ENCODE results near the gene FILIP1.
"Not testable (repeated sequence)": the region's sequence is repeated elsewhere in the genome, so short reads cannot be mapped to it uniquely, and the experiment has no call there.

Gene FILIP1

DNA sequence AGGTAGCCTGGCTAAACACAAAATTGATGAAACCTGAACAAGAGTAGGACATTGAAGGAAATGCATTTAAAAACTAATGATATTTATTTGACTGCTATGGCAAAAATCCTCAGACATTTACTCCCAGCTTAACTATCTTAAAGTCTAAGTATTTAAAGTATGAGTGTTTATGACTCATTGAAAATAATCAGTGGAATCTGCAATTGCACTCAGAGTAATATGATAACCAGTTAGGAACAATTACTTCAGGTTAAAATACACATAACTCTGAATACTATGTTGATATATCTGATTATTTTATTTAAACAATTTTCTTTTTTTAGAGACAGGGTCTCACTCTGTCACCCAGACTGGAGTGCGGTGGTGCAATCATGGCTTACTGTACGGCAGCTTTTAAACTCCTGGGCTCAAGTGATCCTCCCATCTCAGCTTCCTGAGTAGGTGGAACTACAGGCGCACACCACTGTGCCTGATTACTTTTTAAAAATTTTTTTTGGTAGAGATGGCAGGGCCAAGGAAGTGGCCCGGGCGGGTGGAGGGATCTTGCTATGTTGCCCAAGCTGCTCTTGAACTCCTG is 43.9 kb downstream of the FILIP1 start:
- no peak for DNase-seq (ENCODE audit: low read depth)

DNA sequence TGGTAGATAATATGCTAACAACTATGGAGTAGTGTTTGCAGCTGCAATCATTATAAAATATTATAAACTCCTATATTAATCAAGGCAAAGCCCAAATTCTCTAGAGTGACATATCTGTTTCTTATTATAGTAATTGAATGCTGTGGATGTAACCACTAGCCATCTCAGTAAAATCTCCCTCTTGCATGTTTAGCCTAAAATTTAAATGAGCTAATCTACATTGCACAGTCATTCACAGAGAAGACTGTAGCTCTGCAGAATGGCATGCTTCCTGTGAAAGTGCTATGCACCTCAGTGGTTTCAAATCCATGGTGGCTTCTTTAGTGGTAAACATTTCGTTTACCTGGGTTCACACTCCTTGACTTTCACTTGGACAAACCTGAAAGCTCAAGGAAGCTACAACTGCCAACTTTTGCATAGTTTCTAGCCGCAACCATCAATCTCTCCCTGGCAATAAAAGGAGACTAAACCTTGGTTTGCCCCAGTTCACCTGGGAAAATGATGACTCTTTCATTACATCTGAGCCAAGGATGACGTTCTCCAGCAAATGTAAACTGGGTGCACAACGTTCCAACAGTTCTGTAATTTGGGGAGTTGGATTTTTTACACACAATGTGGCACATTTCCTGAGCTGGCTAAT is 47.2 kb downstream of the FILIP1 start:
- no peak for DNase-seq (ENCODE audit: low read depth)

DNA sequence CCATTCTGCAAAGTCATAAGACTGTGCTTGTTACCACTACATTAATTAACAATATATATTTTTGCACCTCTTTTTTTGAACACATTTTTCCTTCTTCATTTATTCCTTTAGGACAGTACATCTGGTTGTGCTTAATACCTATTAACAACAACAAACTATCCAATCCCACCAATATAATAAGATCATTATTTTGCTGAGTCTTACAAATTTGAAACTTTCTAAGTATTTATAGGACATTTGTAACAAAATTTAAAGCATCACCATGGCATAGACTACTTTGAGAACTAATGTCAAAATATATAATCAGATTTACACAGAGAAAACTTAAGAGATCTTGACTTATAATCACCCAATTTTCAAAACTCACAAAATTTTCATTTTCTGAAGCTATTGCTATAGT is 47.9 kb downstream of the FILIP1 start:
- DNase-seq (ENCODE audit: low read depth), result no peak

DNA sequence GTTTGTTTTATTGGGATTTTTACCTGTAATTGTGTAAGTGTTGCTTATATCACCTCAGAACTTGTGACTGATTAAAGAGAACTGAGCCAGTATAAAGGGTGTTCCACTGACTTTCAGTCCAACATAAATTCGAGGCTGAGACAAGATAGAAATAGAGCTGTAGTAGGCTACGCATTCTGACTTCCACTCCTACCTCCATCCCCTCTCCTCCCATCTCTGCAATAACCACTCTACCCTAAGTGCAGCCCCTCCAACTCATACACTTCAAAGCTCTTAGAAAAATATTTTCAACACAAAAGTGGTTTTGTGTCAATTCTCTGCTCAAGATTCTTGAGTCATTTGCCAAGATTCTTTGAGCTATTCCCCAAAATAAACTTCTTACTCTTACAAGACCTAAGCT is 48.7 kb downstream of the FILIP1 start:
- no peak for DNase-seq (ENCODE audit: low read depth)

DNA sequence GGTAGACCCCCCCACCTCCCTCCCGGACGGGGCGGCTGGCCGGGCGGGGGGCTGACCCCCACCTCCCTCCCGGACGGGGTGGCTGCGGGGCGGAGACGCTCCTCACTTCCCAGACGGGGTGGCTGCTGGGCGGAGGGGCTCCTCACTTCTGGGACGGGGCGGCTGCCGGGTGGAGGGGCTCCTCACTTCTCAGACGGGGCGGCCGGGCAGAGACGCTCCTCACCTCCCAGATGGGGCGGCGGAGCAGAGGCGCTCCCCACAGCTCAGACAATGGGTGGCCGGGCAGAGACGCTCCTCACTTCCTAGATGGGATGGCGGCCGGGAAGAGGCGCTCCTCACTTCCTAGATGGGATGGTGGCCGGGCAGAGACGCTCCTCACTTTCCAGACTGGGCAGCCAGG is 51.7 kb downstream of the FILIP1 start:
- DNase-seq (ENCODE audit: low read depth), result not testable (repeated sequence)

DNA sequence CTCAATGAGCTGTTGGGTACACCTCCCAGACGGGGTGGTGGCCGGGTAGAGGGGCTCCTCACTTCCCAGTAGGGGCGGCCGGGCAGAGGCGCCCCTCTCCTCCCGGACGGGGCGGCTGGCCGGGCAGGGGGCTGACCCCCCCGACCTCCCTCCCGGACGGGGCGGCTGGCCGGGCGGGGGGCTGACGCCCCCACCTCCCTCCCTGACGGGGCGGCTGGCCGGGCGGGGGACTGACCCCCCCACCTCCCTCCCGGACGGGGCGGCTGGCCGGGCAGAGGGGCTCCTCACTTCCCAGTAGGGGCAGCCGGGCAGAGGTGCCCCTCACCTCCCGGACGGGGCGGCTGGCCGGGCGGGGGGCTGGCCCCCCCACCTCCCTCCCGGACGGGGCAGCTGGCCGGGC is 52.1 kb downstream of the FILIP1 start:
- not testable (repeated sequence) for DNase-seq (ENCODE audit: low read depth)

DNA sequence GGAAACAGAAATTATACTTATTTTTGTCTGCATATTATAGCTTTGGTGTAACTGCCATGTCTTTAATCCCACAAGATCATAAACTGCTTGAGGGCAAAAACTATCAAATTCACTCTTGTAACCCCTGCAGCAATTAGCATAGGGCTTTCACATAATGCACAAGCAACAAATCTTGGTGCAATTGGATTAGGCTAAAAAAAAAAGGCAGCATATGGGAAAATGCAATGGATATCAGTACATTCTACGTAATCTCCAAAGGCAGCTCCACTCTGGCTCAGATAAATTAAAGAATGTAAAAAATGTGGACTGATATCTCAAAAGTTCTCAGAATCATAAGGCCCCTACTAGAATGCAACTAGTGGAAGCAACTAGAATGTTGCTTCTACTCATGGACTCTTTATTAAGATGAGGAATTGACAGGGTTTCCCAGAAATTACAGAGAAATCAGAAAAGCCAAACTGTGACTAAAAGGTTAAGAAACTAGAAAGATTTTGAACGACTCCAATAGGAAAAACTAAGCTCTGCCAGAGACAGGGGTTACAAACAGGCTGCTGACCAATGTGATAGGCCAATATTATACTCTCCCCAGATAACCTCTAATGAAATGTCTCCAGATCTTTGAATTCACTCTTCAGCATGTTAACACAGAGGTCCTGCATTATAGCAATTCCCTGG is 55.0 kb downstream of the FILIP1 start:
- DNase-seq (ENCODE audit: low read depth), result no peak

DNA sequence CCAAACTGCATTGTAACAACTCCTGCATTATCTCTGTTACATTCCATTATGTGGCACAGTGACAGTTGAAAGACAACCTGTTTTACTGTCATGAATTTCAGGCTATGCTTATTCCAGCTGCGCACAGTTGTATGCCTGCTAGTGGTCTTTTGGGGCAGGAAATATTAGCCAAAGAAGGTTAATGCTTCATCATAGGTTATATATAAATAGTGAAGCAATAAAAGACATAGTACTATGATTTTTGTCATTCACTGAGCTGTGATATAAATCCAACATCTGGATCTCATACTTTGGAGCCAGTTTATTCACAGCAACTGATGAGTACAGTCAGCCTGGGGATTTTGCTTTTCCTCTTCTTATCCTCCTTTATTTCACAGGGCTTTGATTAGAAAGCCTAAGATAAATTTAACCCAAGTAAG is 55.6 kb downstream of the FILIP1 start:
- no peak for DNase-seq (ENCODE audit: low read depth)

DNA sequence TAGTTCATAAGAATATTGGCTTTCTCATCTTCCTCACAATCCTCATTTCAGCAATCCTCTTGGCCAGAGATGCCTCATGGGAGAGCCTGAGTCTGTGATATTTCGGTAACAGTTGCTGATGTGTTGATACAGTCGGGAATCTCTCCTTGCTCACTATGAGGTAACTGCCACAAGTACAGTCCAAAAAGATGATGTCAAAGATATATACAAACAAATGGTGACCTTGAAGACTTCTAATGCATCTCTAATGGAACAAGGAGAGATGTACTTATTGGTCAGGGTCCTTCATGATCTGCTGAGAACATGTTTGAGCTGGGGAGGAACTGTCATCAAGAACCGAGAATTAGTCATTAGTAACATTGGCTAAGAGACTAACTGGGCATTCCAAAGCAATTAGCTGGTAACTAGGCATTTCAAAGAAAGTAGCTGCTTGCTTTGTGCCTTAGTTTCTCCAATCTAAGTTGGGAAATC is 56.1 kb downstream of the FILIP1 start:
- no peak for DNase-seq (ENCODE audit: low read depth)

DNA sequence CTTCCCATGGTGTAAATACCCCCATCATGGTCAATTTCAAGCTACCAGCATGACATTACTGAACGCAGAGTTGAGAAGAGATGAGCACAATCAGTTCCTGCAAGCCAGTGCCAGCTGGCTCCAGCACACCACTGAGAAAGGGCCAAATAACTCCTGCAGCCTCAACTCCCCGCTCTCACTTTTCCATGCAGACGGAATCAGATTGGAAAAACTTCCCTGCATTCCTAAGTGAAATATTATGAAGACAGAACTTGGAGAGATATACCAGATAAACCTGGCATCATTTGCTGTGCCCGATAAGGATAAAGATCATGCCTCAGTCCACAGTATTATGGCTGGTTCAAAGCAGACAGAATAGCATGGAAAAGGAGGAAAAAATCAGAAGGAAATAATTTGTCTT is 56.7 kb downstream of the FILIP1 start:
- no peak for DNase-seq (ENCODE audit: low read depth)

DNA sequence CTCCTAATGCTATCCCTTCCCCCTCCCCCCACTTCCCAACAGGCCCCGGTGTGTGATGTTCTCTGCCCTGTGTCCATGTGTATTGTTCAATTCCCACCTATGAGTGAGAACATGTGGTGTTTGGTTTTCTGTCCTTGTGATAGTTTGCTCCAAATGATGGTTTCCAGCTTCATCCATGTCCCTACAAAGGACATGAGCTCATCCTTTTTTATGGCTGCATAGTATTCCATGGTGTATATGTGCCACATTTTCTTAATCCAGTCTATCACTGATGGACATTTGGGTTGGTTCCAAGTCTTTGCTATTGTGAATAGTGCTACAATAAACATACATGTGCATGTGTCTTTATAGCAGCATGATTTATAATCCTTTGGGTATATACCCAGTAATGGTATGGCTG is 60.8 kb downstream of the FILIP1 start:
- DNase-seq (ENCODE audit: low read depth), result not testable (repeated sequence)

DNA sequence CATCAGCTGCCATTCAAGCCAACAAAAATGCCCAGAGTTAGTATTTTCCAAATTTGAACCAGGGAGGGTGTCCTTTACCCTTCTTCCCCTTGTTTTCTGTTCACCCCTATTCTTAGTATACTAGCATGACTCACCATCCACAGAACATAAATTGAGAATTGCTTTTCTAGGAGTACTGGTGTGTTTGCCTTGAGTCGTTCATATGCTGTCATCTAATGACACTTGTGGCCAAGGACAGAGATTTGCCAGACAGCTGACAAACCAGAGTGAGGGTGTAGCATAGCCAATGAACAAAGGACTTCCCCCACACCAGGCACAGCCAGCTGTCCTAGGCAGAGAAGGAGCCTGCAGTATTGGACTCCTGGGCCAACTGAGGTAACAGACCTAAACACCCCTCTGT is 62.2 kb downstream of the FILIP1 start:
- DNase-seq (ENCODE audit: low read depth), result no peak

DNA sequence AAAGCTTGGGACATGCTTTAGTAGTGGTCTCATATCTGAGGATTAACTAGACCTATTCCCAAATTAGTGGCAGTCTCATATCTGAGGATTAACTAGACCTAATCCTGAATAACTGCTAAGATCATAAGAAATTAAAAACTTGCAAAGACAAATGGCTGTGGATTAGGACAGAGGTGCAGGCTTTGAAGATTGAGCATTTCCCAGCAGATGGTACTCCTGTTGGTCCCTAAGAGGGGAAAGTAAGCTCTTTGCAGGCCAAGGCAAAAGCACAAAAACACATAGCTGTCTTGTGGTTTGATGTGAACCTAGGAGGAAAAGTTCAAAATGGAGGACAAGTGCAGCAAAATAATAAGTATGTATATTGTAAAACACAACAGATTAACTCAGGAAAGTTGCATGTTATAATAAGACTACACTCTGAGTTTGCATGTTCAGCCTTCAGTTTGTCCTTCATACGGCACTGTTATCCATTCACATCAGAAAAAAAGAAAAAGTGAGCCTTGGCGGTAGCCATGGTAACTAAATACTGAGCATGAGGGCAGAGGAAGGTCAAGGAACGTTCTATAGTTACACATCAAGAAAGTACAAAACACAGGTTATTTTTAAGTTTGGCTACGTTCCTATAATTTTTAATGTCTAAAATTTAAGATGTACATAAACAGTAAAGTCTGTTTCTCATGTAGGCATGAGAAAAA is 62.8 kb downstream of the FILIP1 start:
- no peak for DNase-seq (ENCODE audit: low read depth)

DNA sequence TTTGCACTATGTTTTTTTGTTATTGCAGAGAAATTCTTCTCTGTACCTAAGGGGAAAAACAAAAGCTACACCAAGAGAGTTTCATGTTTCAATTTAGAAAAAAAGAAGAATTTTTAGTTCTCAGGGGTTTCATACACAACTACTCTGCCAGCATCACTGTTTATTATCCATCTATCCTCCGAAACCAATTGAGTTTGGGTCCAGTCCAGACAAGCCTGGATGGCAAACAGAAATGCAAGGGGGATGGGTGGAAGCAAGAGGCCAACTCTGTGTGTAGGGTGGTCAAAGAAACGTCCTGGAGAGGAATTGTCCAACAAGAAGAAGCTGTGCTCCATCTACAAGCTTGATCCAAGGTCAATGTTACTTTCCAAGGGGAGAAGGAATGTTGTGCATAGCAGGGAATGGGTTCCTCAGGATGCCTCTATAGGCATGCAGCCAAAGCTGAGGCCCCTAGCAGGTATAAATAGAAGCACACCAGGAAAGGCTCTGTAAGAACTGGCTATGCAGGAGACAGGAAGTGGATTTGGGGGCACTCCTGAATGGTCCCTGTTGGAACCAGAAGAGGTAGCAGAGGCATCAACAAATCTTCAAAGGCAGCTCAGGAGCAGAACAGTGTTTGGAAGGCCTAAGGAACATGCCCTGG is 64.4 kb downstream of the FILIP1 start:
- DNase-seq (ENCODE audit: low read depth), result no peak

DNA sequence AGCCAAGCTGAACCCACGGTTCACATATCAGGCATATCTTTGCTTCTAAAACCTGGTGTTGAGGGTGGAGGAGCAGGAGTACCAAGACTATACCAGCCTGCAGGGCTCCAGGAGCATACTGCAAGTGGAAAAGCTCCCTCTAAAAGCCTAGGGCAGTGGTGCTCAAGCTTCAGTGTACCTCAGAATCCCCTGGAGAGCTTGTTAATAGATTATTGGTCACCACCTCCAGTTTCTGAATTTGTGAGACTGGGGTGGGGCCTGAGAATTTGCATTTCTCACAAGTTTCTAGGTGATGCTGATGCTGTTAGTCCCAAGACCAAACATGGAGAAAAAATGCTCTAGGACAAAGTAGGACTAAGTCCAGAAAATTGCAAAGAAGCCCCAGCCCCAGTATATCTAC is 65.4 kb downstream of the FILIP1 start:
- DNase-seq (ENCODE audit: low read depth), result no peak

DNA sequence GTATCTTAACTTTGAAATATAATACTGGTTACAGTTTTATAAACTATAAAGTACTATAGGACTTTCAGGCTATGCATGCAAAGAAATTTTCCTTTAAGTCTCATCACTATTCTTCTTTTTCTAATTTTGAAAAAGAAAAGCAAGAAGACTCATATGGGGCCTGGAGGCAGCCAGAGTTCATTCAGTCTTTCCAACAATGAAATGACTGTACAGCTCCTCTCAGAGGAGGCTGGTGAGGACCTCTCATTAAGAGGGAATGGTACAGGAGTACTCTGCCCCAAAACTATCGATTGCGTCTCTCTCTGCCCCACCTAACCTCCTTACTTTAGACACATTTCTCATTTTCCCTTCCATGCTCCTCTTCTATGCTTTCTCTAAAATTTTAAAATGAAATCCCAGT is 66.3 kb downstream of the FILIP1 start:
- no peak for DNase-seq (ENCODE audit: low read depth)

DNA sequence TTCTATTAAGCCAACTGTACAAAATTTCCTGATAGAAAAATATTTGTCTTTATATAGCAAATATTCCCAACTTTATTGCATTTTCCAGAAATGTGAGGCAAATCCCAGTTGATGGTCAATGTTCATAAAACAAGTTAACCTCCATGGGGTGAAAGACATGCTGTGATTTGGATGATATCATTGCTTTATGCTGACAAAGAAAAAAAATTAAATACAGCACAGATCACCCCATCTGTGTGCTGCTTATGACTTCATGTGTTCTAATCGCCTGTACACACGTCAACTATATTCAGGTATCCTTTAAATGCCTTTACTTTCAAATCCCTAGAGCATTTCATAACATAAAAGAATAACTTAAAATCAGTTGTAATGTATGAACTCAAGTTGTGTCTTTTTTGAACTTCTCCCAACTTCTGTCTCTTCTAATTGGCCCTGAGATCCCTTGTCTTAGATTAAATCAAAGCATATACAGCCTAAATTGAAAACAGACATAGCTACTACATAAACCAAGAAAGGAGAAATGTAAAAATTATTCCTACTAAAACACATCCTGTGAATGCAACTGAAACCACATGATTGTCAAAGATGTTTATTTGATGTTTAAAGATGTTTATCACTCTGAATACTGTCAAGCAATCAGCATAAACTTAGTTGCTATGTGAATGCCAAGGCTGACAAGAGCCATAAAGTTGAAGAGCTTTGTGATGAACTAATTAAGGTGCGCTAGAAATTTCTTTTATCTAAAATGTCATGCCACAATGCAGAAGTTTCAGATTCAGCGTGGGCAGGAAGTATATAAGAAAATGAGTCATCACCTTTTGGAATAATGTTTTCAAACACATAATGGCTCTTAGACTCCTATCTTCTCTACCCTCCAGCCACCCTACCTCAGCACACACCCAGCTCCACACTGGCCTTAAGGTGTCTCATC is 68.7 kb downstream of the FILIP1 start:
- no peak for DNase-seq (ENCODE audit: low read depth)

DNA sequence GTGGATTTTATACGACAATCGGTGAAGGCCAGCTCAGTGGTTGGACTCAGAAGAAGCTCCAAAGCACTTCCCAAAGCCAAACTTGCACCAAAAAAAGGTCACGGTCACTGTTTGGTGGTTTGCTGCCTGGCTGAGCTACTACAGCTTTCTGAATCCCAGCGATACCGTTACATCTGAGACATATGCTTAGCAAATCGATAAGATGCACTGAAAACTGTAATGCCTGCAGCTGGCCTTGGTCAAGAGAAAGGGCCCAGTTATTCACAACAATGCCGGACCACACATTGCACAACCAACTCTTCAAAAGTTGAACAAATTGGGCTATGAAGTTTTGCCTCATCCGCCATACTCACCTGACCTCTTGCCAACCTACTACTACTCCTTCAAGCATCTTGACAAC is 70.2 kb downstream of the FILIP1 start:
- no peak for DNase-seq (ENCODE audit: low read depth)

DNA sequence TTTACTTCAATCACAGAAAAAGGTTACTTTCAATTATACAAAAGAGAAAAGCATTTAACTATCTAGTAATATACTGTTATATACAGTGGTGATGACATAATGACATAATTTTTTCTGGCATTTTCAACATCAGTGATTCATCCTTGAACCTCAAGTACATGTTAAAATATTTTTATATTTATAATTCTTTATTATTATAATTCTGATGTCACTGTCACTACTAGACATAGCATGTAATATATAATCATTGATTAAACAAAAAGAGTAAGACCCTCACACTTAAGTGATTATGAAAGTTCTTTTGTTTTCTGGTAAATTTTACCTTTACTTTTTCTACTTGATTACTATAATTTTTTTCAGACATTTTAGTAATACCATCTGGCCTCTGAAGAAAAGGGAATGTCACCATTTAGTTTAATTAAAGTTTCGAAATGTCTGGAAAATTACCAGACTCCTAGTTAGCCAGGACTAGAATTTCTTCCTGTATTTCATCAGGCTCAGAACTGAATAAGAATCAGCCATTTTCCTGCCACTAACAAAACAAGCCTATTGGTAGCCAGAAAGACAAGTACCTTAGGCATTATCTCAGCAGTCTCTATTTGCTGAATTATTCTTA is 71.5 kb downstream of the FILIP1 start:
- DNase-seq (ENCODE audit: low read depth), result no peak

DNA sequence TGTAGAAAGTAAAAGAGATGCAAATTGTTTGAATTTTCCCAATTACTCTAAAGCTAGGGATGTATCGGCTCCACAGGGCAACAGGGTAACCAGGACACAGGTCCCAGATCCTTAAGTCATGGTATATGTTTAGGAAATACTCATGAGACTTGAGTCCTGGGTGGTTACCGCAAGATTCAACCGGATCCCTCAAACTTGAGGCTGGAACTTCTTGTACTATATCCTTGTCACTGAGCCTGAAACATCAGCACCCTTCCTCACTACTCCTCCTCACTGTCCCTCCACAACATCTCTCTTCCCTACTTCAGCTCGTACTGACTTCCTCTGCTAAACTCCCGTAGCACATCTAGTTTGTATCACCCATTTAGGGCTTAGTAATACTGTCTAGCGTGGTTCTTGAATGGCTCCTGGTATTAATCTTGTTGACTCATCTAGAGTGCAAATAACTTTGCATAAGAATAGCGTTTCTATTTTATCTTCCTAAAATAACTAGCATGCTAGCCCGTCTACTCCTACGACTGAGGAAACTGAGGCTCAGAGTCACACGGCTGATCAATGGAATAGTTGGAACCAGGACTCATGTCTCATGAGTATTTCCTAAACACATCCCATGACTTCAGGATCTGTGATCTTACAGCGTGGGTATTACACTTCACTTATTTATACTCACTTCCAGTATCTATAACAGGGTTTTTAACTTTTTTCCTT is 72.1 kb downstream of the FILIP1 start:
- no peak for DNase-seq (ENCODE audit: low read depth)
